ENCODE data around the gene SPATA31E1. TPM values are rescaled to one million over a fixed set of nuclear protein-coding genes. Genes with fewer than 3 reads are reported as not detected.

SPATA31E1 gene
- total RNA-seq, 2 donors from 2014 or later, result not detected

DNA sequence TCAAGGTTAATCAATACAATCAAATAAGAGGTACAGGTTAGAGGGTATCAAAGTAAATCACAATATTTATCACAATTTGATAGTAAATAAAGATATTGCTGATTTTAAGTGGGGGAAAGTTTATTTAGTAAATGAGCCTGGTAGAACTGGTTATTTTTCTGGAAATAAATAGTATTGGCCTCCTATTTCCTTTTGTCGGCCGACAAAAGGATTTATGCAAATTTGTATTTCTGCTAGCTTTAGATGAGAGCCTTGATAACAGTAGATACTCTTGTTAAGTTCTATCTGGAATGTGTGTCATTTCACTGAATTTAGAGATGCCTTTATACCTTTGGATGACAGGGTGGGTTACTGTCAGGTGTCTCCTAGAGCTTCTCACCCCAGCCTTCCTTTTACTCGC, 17.8 kb upstream of the SPATA31E1 start:
- no peak overlapping the region for H3K4me3 ChIP-seq
- TF ChIP-seq, protein P1, sequence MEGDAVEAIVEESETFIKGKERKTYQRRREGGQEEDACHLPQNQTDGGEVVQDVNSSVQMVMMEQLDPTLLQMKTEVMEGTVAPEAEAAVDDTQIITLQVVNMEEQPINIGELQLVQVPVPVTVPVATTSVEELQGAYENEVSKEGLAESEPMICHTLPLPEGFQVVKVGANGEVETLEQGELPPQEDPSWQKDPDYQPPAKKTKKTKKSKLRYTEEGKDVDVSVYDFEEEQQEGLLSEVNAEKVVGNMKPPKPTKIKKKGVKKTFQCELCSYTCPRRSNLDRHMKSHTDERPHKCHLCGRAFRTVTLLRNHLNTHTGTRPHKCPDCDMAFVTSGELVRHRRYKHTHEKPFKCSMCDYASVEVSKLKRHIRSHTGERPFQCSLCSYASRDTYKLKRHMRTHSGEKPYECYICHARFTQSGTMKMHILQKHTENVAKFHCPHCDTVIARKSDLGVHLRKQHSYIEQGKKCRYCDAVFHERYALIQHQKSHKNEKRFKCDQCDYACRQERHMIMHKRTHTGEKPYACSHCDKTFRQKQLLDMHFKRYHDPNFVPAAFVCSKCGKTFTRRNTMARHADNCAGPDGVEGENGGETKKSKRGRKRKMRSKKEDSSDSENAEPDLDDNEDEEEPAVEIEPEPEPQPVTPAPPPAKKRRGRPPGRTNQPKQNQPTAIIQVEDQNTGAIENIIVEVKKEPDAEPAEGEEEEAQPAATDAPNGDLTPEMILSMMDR (IDR thresholded peaks at IDR 0.05), result no peak
- no peaks in the 10 kb centered on the region for H3K27me3 ChIP-seq
- peaks cover 0 to 6% of the 10 kb centered on the region in 2 donors for H3K9me3 ChIP-seq
- no peaks in the 10 kb centered on the region for H3K36me3 ChIP-seq
- H3K4me1 ChIP-seq, result no peaks in the 10 kb centered on the region
- DNase-seq (ENCODE audit: low spot score), result no peak
- no peak overlapping the region for H3K27ac ChIP-seq

DNA sequence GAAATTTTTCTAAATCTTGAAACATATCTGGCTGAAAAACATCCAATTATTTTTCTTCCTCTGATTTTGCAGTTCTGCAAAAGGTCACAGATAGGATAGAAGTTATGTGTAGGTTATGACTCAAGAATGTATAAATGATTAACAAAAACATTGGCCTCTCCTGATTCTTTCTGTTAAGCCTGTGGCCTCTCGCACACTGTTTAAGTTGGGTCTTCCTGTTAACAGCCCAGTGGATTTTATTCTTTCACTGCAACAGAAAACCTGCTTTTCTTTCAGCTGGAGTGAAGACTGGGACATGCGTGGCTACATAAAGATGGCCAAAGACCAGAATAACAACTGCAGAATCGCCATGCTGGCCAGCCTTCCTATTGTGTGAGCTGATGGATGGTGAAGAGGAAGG, 17.1 kb upstream of the SPATA31E1 start:
- H3K9me3 ChIP-seq, result peaks cover 0 to 6% of the 10 kb centered on the region in 2 donors
- no peaks in the 10 kb centered on the region for H3K4me1 ChIP-seq
- H3K36me3 ChIP-seq, result no peaks in the 10 kb centered on the region
- H3K27ac ChIP-seq, result no peak overlapping the region
- H3K4me3 ChIP-seq, result no peak overlapping the region
- TF ChIP-seq, protein P1 (IDR thresholded peaks at IDR 0.05), result no peak
- H3K27me3 ChIP-seq, result no peaks in the 10 kb centered on the region
- DNase-seq (ENCODE audit: low spot score), result no peak

DNA sequence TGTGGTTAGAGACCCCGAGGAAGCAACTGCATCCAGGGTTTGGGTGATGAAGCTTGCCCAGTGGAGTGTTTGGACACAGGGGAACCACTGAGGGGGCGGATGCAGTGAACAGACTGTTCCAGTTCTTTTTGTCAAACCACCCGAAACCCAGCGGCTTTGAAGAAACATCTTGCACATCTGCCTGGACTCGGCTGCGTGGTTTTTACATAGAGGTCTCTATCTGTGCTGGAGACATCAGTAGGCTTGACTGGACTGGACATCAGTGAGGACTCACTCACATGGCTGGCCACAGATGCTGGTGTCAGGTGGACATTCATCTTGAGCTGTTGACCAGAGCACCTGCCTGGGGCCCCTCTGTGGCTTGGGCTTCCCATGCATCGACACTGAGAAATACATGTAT, 15.3 kb upstream of the SPATA31E1 start:
- DNase-seq (ENCODE audit: low spot score), result no peak
- H3K4me3 ChIP-seq, result no peak overlapping the region
- no peaks in the 10 kb centered on the region for H3K36me3 ChIP-seq
- H3K27ac ChIP-seq, result no peak overlapping the region
- H3K4me1 ChIP-seq, result no peaks in the 10 kb centered on the region
- no peaks in the 10 kb centered on the region for H3K9me3 ChIP-seq
- TF ChIP-seq, protein P1 (IDR thresholded peaks at IDR 0.05), result no peak
- no peaks in the 10 kb centered on the region for H3K27me3 ChIP-seq

DNA sequence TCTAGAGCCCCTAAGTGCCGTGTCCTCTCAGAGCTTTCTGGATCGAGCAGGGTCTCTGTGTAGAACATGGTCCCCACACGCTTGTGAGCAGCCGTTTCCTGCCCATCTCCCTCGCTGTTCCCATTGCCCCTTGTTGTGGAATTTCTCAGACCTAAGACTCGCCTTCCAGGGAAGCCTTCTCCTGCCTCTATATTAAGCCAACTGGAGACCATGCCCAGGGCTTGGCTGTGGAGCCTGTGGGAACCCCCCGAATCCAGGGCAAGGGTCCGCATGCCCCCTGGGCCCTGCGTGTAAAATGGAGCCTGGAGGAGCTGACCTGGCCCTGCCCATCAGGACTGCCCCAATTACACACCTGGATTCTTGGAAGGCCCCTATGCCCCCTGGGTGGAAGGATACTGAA, 14.5 kb upstream of the SPATA31E1 start:
- TF ChIP-seq, protein P1 (IDR thresholded peaks at IDR 0.05), result no peak
- Histone ChIP-seq H3K4me1 (no peaks in the 10 kb centered on the region), H3K9me3 (no peaks in the 10 kb centered on the region), H3K4me3 (no peak overlapping the region), H3K27me3 (no peaks in the 10 kb centered on the region), H3K36me3 (no peaks in the 10 kb centered on the region), H3K27ac (no peak overlapping the region)
- DNase-seq (ENCODE audit: low spot score), result no peak

DNA sequence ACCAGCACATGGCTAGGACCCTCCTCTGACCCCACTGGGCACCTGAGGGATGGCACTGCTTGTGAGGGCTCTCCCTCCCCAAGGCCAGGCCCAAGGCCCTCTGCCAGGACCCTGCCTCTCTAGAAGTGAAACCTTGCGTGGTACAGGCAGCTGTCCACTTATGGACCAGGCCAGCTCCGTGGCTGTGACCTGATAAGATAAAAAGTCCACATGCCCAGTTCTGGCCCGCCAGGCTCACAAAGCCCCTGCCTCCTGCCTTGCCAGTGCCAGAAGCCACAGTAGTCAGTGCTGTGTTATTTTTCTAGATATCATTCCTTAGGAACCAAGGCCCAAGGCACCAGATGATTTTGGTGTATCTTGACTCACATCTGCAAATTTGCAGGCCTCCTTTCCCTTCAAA, 14.0 kb upstream of the SPATA31E1 start:
- Histone ChIP-seq H3K27me3 (no peaks in the 10 kb centered on the region), H3K27ac (no peak overlapping the region), H3K4me3 (no peak overlapping the region), H3K4me1 (no peaks in the 10 kb centered on the region), H3K9me3 (no peaks in the 10 kb centered on the region), H3K36me3 (no peaks in the 10 kb centered on the region)
- no peak for DNase-seq (ENCODE audit: low spot score)
- TF ChIP-seq, protein P1 (IDR thresholded peaks at IDR 0.05), result no peak

DNA sequence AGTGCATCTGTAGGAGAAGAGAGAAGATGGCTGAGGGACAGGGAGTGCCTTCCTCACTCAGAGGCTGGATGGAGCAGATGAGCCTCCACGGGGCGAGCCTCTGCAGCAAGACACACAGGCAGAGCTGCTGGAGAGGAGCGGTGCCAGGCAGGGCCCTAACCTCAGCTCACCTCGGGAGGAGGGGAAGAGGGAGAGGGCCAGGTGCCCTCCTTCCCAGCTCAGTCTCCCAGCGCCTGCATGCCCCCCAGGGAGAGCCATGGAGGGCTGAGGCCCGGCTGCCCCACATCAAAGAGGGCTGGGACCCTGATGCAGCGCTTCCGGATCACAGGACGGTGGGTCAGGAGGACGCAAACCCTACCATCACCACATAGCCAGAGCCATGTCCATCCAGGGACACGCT, 13.6 kb upstream of the SPATA31E1 start:
- Histone ChIP-seq H3K9me3 (no peaks in the 10 kb centered on the region), H3K36me3 (no peaks in the 10 kb centered on the region), H3K4me3 (no peak overlapping the region), H3K27ac (no peak overlapping the region), H3K27me3 (no peaks in the 10 kb centered on the region), H3K4me1 (no peaks in the 10 kb centered on the region)
- no peak for DNase-seq (ENCODE audit: low spot score)
- TF ChIP-seq, protein P1 (IDR thresholded peaks at IDR 0.05), result no peak

Data from right atrium auricular region (tissue), 2 donors.